Lung (tissue), 12 donors: ENCODE data around the gene ADAD2. TPM values are rescaled to one million over a fixed set of nuclear protein-coding genes. Genes with fewer than 3 reads are reported as not detected.

Source experiments
- ATAC-seq: fragments of 200-7000 bp; cut with Tn5 transposase; one replicate; pipeline ENCODE4 v1.9.1; 2020; ENCODE audit warnings: moderate number of reproducible peaks; ENCODE audit not compliant: insufficient read depth, low FRiP score
- DNase-seq, 3 donors: peaks; one replicate each; pipeline ENCODE4 v3.0.0-alpha.2; 2013 to 2017
- H3K27ac ChIP-seq, 2 donors: one replicate each; pipeline ENCODE4 v1.5.1; 2013; ENCODE audit warnings: mild to moderate bottlenecking in 2 of 2, moderate library complexity in 2 of 2, control low read depth in 1 of 2, inconsistent platforms in 1 of 2, low read depth in 1 of 2, low read length in 1 of 2
- H3K27me3 ChIP-seq, 3 donors: one replicate each; pipeline ENCODE4 v1.5.1; 2013; ENCODE audit warnings: low read length in 2 of 3; ENCODE audit not compliant: control insufficient read depth in 3 of 3, insufficient read depth in 3 of 3
- H3K36me3 ChIP-seq, 4 donors: one replicate each; pipeline ENCODE4 v1.5.1; 2013; ENCODE audit warnings: low read length in 4 of 4, mild to moderate bottlenecking in 1 of 4, moderate library complexity in 1 of 4; ENCODE audit not compliant: control insufficient read depth in 4 of 4, insufficient read depth in 4 of 4
- H3K4me1 ChIP-seq, 5 donors: one replicate each; pipeline ENCODE4 v1.5.1; 2013; ENCODE audit warnings: low read length in 5 of 5, mild to moderate bottlenecking in 2 of 5, moderate library complexity in 1 of 5; ENCODE audit not compliant: control insufficient read depth in 5 of 5, insufficient read depth in 5 of 5
- H3K4me3 ChIP-seq: one replicate; pipeline ENCODE4 v1.5.1; 2013; ENCODE audit warnings: mild to moderate bottlenecking, control low read depth, moderate library complexity
- H3K9ac ChIP-seq, 2 donors: one replicate each; pipeline ENCODE4 v1.5.1; 2013; ENCODE audit warnings: low read length in 2 of 2, control low read depth in 1 of 2; ENCODE audit not compliant: insufficient read depth in 1 of 2
- H3K9me3 ChIP-seq, 4 donors: one replicate each; pipeline ENCODE4 v1.5.1; 2013; ENCODE audit warnings: low read length in 3 of 4, mild to moderate bottlenecking in 1 of 4, moderate library complexity in 1 of 4; ENCODE audit not compliant: control insufficient read depth in 4 of 4, insufficient read depth in 3 of 4
- WGBS, 2 donors: extraction: QIAGEN DNeasy Blood & Tissue Kit; methylation state at CpG; one replicate each; pipeline ENCODE4 v1.1.7; 2013; 5-methylcytosine and 5-hydroxymethylcytosine counted together
- polyA plus RNA-seq, 2 donors: library from polyadenylated mRNA; stranded (reverse); fragments of 200-250 nt; gene quantifications; one replicate each; pipeline ENCODE4 v1.2.1, GENCODE V29; 2013
- total RNA-seq, 2 donors: library from RNA; depleted of rRNA in 1 of 2; stranded (reverse); fragments of >200 nt in 1 of 2; gene quantifications; one replicate each; pipeline ENCODE4 v1.2.1, GENCODE V29; 2014 to 2021
- TF ChIP-seq, protein P1 (sequence below): IDR thresholded peaks from 2 replicates; pipeline ENCODE4 v1.5.1; 2012; ENCODE audit warnings: mild to moderate bottlenecking; ENCODE audit errors: control extremely low read depth, extremely low read depth
- donor health status: control.
- donor health status: control.
- donor health status: Bipolar disorder and iron deficiency.
- donor health status: healthy.
- donor health status: DM: yes; HTN: yes; CAD: no.

Gene ADAD2
- total and polyA plus RNA-seq, 4 donors, result 0.06 to 0.83 (median 0.42) TPM

DNA sequence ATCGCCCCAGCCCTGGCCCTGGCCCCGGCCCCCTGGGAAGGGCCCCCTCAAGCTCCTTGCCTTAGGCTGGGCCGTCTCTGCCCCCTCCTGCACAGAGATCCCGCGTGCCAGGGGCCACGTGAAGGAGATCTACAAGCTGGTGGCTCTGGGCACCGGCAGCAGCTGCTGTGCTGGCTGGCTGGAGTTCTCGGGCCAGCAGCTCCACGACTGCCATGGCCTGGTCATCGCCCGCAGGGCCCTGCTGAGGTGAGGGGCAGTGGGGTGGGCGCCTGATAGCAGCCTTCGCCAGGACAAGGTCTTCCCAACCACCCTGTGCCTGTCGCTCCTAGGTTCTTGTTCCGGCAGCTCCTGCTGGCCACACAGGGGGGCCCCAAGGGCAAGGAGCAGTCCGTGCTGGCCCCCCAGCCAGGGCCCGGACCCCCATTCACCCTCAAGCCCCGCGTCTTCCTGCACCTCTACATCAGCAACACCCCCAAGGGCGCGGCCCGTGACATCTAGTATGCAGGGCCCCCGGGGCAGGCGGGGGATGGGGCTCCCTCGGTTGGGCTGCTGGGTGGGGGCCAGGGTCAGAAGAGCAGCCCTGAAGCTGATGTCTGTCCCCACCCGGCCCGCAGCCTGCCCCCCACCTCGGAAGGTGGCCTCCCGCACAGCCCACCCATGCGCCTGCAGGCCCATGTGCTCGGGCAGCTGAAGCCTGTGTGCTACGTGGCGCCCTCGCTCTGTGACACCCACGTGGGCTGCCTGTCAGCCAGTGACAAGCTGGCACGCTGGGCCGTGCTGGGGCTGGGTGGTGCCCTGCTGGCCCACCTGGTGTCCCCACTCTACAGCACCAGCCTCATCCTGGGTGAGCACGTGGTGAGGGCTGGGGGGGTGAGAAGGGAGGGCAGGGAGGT lies 4.5 kb downstream of the ADAD2 start:
- Histone ChIP-seq H3K4me3 (no peak overlapping the region), H3K36me3 (no peaks in the 10 kb centered on the region), H3K27ac (no peak overlapping the region), H3K9ac (no peak overlapping the region), H3K27me3 (no peaks in the 10 kb centered on the region), H3K9me3 (no peaks in the 10 kb centered on the region), H3K4me1 (peaks cover 0 to 3% (median 0%) of the 10 kb centered on the region in 5 donors)
- ATAC-seq (no peak), DNase-seq (no peak)
- 81 to 87% methylated on average over 34 to 38 of the region's 38 CpGs for whole genome bisulfite sequencing, 2 donors
- TF ChIP-seq, protein P1, sequence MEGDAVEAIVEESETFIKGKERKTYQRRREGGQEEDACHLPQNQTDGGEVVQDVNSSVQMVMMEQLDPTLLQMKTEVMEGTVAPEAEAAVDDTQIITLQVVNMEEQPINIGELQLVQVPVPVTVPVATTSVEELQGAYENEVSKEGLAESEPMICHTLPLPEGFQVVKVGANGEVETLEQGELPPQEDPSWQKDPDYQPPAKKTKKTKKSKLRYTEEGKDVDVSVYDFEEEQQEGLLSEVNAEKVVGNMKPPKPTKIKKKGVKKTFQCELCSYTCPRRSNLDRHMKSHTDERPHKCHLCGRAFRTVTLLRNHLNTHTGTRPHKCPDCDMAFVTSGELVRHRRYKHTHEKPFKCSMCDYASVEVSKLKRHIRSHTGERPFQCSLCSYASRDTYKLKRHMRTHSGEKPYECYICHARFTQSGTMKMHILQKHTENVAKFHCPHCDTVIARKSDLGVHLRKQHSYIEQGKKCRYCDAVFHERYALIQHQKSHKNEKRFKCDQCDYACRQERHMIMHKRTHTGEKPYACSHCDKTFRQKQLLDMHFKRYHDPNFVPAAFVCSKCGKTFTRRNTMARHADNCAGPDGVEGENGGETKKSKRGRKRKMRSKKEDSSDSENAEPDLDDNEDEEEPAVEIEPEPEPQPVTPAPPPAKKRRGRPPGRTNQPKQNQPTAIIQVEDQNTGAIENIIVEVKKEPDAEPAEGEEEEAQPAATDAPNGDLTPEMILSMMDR, result no peak

- Histone ChIP-seq H3K27me3 (no peaks in the 10 kb centered on the region), H3K9ac (no peak overlapping the region), H3K27ac (no peak overlapping the region), H3K36me3 (no peaks in the 10 kb centered on the region), H3K4me3 (no peak overlapping the region), H3K4me1 (peaks cover 0 to 3% (median 0%) of the 10 kb centered on the region in 5 donors), H3K9me3 (no peaks in the 10 kb centered on the region)
- TF ChIP-seq, protein P1, result no peak
- ATAC-seq (no peak), DNase-seq (no peak)
- 92 to 94% methylated on average over 16 of the region's 16 CpGs for WGBS, 2 donors
Measured at GRCh38 chr16:84196101-84196500, 5.1 kb downstream of the ADAD2 start.

GRCh38 chr16:84196727-84197394 lies 5.9 kb downstream of the ADAD2 start:
- WGBS, 2 donors, result 74 to 83% methylated on average over 16 of the region's 16 CpGs
- Histone ChIP-seq H3K27me3 (no peaks in the 10 kb centered on the region), H3K9me3 (no peaks in the 10 kb centered on the region), H3K9ac (no peak overlapping the region), H3K36me3 (no peaks in the 10 kb centered on the region), H3K4me3 (no peak overlapping the region), H3K4me1 (peaks cover 0 to 3% (median 0%) of the 10 kb centered on the region in 5 donors), H3K27ac (no peak overlapping the region)
- TF ChIP-seq, protein P1, result no peak
- ATAC-seq (no peak), DNase-seq (peak; percentile 8 to 47 (median 31))
